H54 (cell line): Measurements from ENCODE around the gene CBFA2T2.
"Not testable (repeated sequence)": the region's sequence is repeated elsewhere in the genome, so short reads cannot be mapped to it uniquely, and the experiment has no call there.

Experiments used
- DNase-seq: peaks from one replicate; pipeline ENCODE4 v3.0.0; 2011; ENCODE audit warnings: low spot score, mixed read lengths; ENCODE audit not compliant: insufficient read length
- FAIRE-seq: peaks from 3 replicates; lab custom pipeline; 2011; peaks lifted over from hg19 to GRCh38; lab: Jason Lieb, UNC
- POLR2A ChIP-seq: IDR thresholded peaks from 2 replicates; pipeline ENCODE4 v1.6.1; 2011; ENCODE audit warnings: low read depth, mild to moderate bottlenecking, low read length

Gene CBFA2T2

GRCh38 chr20:33576432-33577125 lies 86.7 kb downstream of the CBFA2T2 start:
- TF ChIP-seq POLR2A = no peak
- no peak for FAIRE-seq
- DNase-seq = no peak

- no peak for DNase-seq
- no peak for TF ChIP-seq POLR2A
- no peak for FAIRE-seq
Measured at GRCh38 chr20:33578510-33578909, 88.6 kb downstream of the CBFA2T2 start.

- no peak for FAIRE-seq
Measured at GRCh38 chr20:33583143-33583542, 93.2 kb downstream of the CBFA2T2 start.

DNA sequence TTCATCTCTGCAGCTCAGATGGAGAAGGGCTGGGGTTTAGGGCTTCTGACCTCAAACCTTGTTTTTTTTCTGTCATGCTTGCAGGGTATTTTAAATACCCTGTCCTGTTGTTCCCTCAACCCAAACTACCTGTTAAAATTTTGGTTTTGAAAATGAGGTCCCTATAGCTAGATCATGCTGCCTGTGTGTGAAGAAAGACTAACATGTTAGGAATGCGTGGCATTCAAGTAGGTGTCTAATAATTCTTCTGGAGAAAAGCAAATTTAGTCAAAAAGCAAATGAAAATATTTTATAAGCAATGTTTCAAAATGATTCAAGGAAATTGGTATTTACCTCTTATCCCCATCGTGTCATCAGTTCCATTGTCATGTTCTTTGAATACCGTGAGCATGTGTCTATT lies 95.1 kb downstream of the CBFA2T2 start:
- FAIRE-seq (peak; percentile 50), DNase-seq (peak; percentile 28)
- no peak for TF ChIP-seq POLR2A

More at GRCh38 chr20:33583143-33583542, 93.2 kb downstream of the CBFA2T2 start:
- TF ChIP-seq POLR2A = no peak
- DNase-seq = no peak

DNA sequence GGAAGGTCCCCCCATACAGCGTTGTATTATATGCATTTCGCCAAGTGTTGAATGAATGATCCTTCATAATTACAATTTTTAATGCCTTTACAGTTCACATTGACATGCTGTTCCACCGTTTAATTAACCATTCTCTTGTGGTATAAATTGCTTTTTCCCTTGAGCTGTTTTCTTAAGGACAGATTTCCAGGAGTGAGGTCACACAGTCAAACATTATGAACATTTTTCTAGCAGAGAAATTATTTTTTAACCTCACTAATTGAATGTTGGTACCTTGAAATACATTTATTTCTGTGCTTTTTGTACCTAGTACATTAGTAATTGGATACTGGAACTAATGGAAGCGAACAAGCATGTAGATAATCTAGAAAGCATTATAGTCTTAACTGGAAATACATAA lies 95.5 kb downstream of the CBFA2T2 start:
- DNase-seq = no peak
- no peak for TF ChIP-seq POLR2A
- FAIRE-seq = no peak

DNA sequence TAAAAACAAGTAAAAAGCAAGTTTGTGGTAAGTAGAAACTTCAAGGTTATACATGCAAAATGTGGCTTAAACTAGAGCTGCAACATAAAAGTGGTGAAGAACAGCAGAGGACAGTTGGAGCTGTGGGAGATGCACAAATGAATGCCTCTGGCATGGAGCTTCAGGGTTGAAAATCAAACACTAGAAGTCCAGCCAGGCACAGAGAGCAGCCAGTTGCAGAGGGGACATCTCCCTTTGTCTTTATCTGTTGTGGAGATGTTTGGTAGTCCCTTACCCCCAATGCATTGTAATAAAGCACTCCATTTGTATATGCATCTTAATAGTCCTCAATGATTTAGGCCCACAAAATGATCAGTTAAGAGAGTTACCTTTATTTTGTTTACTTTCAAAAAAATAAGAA lies 99.2 kb downstream of the CBFA2T2 start:
- TF ChIP-seq POLR2A = no peak
- FAIRE-seq = no peak
- DNase-seq = no peak

DNA sequence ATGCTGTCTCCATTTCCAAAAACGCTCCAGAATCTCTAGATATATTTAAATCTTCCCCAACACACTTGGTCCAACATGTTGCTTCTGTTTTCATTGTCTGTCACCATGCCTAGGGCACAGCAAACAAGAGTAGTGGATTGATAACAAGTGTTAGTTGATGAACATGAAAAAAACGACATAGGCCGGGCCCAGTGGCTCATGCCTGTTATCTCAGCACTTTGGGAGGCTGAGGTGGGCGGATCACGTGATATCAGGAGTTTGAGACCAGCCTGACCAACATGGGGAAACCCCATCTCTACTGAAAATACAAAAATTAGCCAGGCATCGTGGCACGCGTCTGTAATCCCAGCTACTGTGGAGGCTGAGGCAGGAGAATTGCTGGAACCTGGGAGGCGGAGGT lies 102.0 kb downstream of the CBFA2T2 start:
- DNase-seq, FAIRE-seq: not testable (repeated sequence)

- no peak for DNase-seq
- no peak for FAIRE-seq
- TF ChIP-seq POLR2A = no peak
Measured at GRCh38 chr20:33594743-33595142, 104.8 kb downstream of the CBFA2T2 start.

DNA sequence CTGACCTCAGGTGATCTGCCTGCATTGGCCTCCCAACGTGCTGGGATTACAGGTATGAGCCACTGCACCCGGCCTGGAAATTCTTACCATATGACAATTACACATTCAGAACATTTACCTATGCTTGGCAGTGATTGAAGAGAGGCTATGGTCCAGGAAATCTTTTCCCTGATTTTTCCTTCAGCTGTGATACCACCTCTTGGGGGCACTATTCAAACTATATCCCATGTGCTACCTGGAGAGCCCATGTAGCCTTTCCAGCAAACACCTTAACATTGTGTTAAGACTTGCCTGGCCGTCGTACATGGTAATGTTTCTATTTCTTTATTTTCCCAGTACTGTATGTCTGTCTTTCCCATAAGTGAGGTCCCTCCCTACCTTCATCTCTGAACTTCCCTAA lies 110.5 kb downstream of the CBFA2T2 start:
- FAIRE-seq (no peak), DNase-seq (no peak)
- TF ChIP-seq POLR2A = no peak

- no peak for DNase-seq
- no peak for FAIRE-seq
- TF ChIP-seq POLR2A = no peak
Measured at GRCh38 chr20:33600981-33601380, 111.1 kb downstream of the CBFA2T2 start.

DNA sequence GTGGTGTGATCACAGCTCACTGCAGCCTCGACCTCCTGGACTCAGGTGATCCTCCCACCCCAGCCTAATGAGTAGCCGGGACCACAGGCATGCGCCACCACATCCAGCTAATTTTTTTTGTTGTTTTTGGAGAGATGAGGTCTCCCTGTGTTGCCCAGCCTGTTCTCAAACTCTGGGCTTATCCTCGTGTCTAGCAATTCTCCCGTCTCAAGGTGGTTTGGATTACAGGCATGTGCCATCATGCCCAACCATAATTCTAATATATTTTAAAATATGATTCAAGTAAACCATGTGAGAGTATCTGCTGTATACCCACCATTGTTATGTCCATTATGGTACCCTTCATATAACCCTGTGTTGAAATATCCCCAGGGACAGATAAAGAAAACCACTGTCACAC lies 112.0 kb downstream of the CBFA2T2 start:
- no peak for TF ChIP-seq POLR2A
- FAIRE-seq (no peak), DNase-seq (no peak)

DNA sequence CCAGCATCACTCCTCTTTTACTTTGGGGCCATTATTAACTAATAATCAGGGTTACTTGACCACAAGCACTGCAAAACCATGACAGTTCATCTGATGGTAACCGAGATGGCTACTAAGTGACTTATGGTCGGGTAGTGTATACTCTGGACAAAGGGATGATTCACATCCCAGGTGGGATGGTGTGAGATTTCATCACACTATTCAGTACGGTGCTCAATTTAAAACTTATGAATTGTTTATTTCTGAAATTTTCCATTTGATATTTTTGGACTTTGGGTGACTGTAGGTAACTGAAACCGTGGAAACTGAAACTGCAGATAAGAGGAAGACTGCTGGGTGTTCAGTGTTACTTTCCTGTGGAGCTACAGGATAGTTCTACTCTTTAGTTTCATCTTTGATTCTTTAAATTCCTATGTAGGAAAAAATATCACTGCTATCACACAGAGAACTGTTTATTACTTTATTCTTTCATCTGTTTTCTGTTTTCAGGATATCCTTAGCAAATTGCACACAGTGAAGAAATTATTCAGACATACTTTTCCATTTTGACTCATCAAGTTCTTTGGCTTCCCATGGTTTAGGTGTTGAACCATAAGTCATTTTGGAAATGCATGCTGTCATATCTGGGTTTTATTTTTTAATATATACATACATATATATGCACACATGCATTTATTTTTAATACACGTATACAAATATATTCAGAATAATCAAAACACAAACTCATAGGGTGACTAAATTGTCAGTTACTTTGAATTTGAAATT lies 113.1 kb downstream of the CBFA2T2 start:
- no peak for TF ChIP-seq POLR2A
- FAIRE-seq = no peak
- no peak for DNase-seq

- FAIRE-seq (no peak), DNase-seq (no peak)
- no peak for TF ChIP-seq POLR2A
Measured at GRCh38 chr20:33604084-33604990, 114.4 kb downstream of the CBFA2T2 start.

GRCh38 chr20:33604991-33605370 lies 115.1 kb downstream of the CBFA2T2 start:
- no peak for TF ChIP-seq POLR2A
- DNase-seq (no peak), FAIRE-seq (no peak)
